AG09309 (cell line): Measurements from ENCODE around the gene TNNC1.

Experiments used
- DNase-seq: peaks from one replicate; pipeline ENCODE4 v3.0.0-alpha.2; 2010; ENCODE audit warnings: low read depth
- H3K4me3 ChIP-seq: 2 replicates; pipeline ENCODE4 v1.5.1; 2011; ENCODE audit warnings: mild to moderate bottlenecking, low read depth, low read length, moderate library complexity; ENCODE audit not compliant: control insufficient read depth
- TF ChIP-seq, protein P1 (sequence below): IDR thresholded peaks from 2 replicates; pipeline ENCODE4 v1.5.1; 2011; ENCODE audit warnings: mild to moderate bottlenecking, low read depth, low read length, inconsistent platforms; ENCODE audit not compliant: insufficient read depth, control insufficient read depth; ENCODE audit errors: missing control alignments

Gene TNNC1

GRCh38 chr3:52456169-52456799 is 2.4 kb upstream of the TNNC1 start:
- DNase-seq, result no peak
- TF ChIP-seq, protein P1, sequence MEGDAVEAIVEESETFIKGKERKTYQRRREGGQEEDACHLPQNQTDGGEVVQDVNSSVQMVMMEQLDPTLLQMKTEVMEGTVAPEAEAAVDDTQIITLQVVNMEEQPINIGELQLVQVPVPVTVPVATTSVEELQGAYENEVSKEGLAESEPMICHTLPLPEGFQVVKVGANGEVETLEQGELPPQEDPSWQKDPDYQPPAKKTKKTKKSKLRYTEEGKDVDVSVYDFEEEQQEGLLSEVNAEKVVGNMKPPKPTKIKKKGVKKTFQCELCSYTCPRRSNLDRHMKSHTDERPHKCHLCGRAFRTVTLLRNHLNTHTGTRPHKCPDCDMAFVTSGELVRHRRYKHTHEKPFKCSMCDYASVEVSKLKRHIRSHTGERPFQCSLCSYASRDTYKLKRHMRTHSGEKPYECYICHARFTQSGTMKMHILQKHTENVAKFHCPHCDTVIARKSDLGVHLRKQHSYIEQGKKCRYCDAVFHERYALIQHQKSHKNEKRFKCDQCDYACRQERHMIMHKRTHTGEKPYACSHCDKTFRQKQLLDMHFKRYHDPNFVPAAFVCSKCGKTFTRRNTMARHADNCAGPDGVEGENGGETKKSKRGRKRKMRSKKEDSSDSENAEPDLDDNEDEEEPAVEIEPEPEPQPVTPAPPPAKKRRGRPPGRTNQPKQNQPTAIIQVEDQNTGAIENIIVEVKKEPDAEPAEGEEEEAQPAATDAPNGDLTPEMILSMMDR, result no peak
- H3K4me3 ChIP-seq, result peak overlapping the region; percentile 95

GRCh38 chr3:52455283-52456168 is 1.7 kb upstream of the TNNC1 start, which contains the start of gene NISCH:
TSS of gene NISCH (plus strand) at chr3:52455604. CDS start at chr3:52455642, 38 bp downstream.
- peak within 1 kb of the TSS; percentile 95 for H3K4me3 ChIP-seq
- DNase-seq, result no peak
- TF ChIP-seq, protein P1, result no peak

- peak overlapping the region; percentile 95 for H3K4me3 ChIP-seq
- TF ChIP-seq, protein P1, result no peak
- no peak for DNase-seq
Observed at GRCh38 chr3:52454938-52455282, 1.1 kb upstream of the TNNC1 start.

GRCh38 chr3:52454250-52454937 is 553 bp upstream of the TNNC1 start:
- TF ChIP-seq, protein P1, result no peak
- no peak for DNase-seq
- no peak overlapping the region; the same call in 1 of the 2 replicates for H3K4me3 ChIP-seq

- no peak overlapping the region for H3K4me3 ChIP-seq
- TF ChIP-seq, protein P1, result no peak
- DNase-seq, result no peak
Observed at GRCh38 chr3:52452570-52453221, 1.1 kb downstream of the TNNC1 start.

- DNase-seq, result no peak
- H3K4me3 ChIP-seq, result no peak overlapping the region
- TF ChIP-seq, protein P1, result no peak
Observed at GRCh38 chr3:52452126-52452525, 1.7 kb downstream of the TNNC1 start.
